Left colon (tissue), 2 donors: Measurements from ENCODE around the gene GGPS1. TPM values are rescaled to one million over a fixed set of nuclear protein-coding genes. Genes with fewer than 3 reads are reported as not detected.
"Not testable (repeated sequence)": the region's sequence is repeated elsewhere in the genome, so short reads cannot be mapped to it uniquely, and the experiment has no call there.

Experiments used
- ATAC-seq: fragments of 200-7000 bp; cut with Tn5 transposase; one replicate; pipeline ENCODE4 v1.9.1; 2020; ENCODE audit warnings: mild to moderate bottlenecking, moderate library complexity
- DNase-seq, 2 donors: peaks; one replicate each; pipeline ENCODE4 v3.0.0-alpha.2; 2020
- intact Hi-C, 2 donors: fragments of 100-400 bp; cut with DNase I in 1 of 2; cut with micrococcal nuclease in 1 of 2; formaldehyde crosslinking; loops; one replicate each; pipeline versions ENCODE4 v1.11.2 to v1.14.0; 2022; cut with DNase I, micrococcal nuclease
- total RNA-seq, 2 donors: library from RNA; stranded (reverse); fragmentation: NEBNext Ultra II Directional; extraction: Animal tissue kit (Norgen Biotek cat#: 25700); gene quantifications; one replicate each; pipeline ENCODE4 v1.2.1, GENCODE V29; 2021
- donor health status: DM: no; HTN: no; CAD: no.
- donor health status: DM: yes; HTN: yes; CAD: no.

Gene GGPS1
- total RNA-seq, 2 donors from 2014 or later: 29.9 to 30.9 TPM

- peak in 1 of 2 donors; percentile 86 for DNase-seq
- ATAC-seq: peak; percentile 25
- intact Hi-C loops: no loop called here
These were observed 655 bp upstream of the GGPS1 start, which contains the start of gene ARID4B for GRCh38 chr1:235327559-235328270. TSS of gene ARID4B (minus strand) at chr1:235328179. CDS start at chr1:235326919, 1,260 bp downstream.

DNA sequence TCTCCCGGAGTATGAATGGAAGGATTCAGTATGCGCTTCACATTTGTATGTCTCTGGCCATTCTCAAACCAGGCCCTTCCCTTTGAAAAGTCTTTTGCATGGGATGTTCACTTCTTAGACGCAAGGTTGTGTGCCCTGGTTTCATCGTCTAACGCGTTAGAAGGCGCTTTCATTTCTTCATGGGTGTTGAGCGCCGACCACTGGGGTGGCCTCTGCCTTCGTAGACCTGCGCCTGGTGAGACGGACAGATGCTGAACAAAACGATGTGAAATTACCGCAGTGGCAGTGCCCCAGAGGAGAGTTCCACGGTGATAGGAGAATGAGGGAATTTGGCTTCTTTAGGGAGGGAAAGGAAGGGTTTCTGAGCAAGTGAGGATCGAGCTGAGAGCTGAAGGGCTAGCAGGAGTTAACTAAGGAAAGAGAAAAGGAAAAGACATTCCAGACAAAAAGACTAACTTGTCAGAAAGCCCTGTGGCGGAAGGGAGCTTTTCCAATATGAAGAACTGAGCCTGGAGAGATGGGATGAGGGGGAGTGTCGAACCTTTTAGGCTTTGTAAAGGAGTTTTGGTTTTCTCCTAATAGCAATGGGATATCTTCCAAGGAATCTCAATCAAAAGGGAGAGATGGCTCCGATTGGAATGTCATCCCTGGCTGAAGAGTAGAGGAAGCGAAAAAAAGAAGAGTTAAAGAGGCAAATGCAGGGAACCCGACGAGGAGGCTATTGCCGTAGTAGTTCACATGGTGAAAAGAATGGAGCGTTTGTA is 951 bp downstream of the GGPS1 start:
- ATAC-seq: peak; percentile 11
- intact Hi-C loops: no loop called here
- peak; percentile 32 to 43 for DNase-seq

DNA sequence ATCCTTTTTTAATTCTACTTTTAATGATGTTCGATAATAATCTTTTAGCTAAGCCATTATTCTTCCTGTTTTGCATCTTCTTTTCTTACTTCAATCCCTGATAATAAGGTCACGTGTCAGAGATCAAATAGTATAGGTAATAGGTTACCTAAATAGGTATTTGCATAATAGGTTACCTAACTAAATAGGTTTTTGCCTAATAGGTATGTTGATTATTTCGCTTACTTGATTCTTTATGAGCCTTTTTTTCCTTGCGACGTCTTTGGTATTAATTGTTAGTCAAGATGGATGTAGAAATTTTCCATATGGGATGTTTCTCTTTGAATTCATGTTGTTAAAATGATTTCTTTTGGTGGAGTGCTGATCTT is 2.5 kb downstream of the GGPS1 start:
- intact Hi-C loops: no loop called here
- DNase-seq: no peak
- ATAC-seq: no peak

DNA sequence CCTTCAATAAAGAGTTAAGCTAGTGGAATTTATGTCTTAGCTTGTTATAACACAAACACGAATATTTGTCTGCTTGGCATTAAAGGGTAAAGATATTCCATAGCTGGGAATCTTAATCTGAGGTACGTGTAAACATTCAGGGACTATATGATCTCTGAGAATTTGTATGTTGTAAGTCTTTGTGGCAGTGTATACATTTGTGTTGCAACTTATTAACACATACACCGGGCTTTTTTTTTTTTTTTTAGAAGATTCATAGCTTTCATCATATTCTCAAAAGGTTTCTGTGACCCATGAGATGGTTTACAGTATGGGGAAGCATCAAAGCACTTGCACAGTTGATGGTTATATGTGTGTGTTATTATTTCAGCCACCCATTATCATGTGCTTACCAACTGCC is 3.0 kb downstream of the GGPS1 start:
- intact Hi-C loops: no loop called here
- no peak for ATAC-seq
- no peak for DNase-seq

DNA sequence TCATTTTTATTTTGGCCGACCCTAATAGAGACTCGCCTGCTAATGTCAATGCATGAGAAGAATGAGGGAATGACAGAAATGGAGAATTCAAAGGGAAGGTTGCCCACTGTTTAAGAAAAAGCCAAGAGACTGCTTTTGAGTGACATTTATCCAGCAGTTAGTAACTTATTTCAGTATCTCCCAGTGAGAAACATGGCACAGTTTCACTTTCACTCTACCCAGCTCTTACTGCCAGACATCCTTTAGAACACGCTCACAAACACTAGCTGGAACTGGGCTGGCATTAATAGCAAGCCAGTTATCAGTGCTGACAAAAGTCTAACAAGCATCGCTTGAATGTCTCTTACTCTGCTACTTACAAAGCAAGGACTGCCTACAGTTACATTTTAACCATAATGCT is 8.5 kb downstream of the GGPS1 start:
- no peak for DNase-seq
- intact Hi-C loops: no loop called here
- ATAC-seq: no peak

DNA sequence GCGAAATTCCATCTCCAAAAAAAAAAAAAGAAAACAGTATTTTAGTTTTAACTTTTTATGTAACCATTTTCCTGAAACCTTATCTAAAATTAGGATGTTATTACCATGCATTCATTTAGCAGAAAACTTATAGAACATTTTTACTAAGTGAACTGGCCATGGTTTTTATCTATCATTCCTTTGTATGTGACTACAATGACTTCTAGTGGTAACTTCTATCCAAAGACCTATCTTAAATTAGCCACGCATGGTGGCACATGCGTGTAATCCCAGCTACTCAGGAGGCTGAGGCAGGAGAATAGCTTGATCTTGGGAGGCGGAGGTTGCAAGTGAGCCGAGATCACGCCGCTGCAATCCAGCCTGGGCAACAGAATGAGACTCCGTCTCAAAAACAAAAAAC is 11.4 kb downstream of the GGPS1 start:
- intact Hi-C loops: no loop called here
- ATAC-seq (no peak), DNase-seq (no peak)

- intact Hi-C loops: no loop called here
- DNase-seq: no peak
- no peak for ATAC-seq
These were observed 13.0 kb downstream of the GGPS1 start for GRCh38 chr1:235341334-235341733.

- ATAC-seq (no peak), DNase-seq (no peak)
- intact Hi-C loops: no loop called here
These were observed 13.7 kb downstream of the GGPS1 start for GRCh38 chr1:235342039-235342438.

- DNase-seq (no peak), ATAC-seq (no peak)
- intact Hi-C loops: no loop called here
These were observed 14.1 kb downstream of the GGPS1 start for GRCh38 chr1:235342471-235342870.

DNA sequence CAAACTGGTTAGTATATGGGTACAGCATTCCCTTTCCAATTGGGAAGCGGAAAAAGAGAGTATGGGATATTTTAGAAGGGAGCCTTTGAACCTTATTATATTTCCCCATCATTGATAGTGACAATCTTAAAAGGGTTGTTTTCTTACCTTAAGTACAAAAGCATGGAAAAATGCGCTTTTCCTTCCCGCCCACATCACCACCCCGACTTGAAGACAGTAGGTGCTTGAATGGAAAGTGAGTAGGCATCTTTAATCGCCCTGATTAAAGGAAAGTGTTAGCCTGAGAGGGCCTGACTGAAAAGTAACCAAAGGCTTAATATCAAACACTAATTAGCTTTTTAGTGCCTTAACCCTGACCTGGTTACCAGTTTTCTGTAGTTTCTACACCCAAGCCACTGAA is 15.4 kb downstream of the GGPS1 start:
- DNase-seq (no peak), ATAC-seq (no peak)
- intact Hi-C loops: no loop called here

- intact Hi-C loops: no loop called here
- ATAC-seq: no peak
These were observed 23.1 kb downstream of the GGPS1 start for GRCh38 chr1:235351441-235351840.

GRCh38 chr1:235351898-235352297 is 23.5 kb downstream of the GGPS1 start:
- intact Hi-C loops: no loop called here
- ATAC-seq (no peak), DNase-seq (no peak)

More at GRCh38 chr1:235351441-235351840, 23.1 kb downstream of the GGPS1 start:
- no peak for DNase-seq

GRCh38 chr1:235357485-235358373 is 29.4 kb downstream of the GGPS1 start:
- peak; percentile 94 for ATAC-seq
- intact Hi-C loops: no loop called here
- DNase-seq: no peak

- intact Hi-C loops: no loop called here
- DNase-seq (no peak), ATAC-seq (no peak)
These were observed 30.5 kb downstream of the GGPS1 start for GRCh38 chr1:235358899-235359298.

- ATAC-seq, intact Hi-C loops, DNase-seq: not testable (repeated sequence)
These were observed 35.8 kb downstream of the GGPS1 start for GRCh38 chr1:235364189-235364588.

- DNase-seq (no peak), ATAC-seq (no peak)
- intact Hi-C loops: no loop called here
These were observed 37.9 kb downstream of the GGPS1 start for GRCh38 chr1:235366286-235366685.

- DNase-seq (peak; percentile 97 to 98), ATAC-seq (peak; percentile 99)
- intact Hi-C loops: no loop called here
These were observed 38.9 kb downstream of the GGPS1 start, which contains the start of gene TBCE for GRCh38 chr1:235367000-235367908. TSS of gene TBCE (plus strand) at chr1:235367427. CDS start at chr1:235380050, 12,623 bp downstream.

DNA sequence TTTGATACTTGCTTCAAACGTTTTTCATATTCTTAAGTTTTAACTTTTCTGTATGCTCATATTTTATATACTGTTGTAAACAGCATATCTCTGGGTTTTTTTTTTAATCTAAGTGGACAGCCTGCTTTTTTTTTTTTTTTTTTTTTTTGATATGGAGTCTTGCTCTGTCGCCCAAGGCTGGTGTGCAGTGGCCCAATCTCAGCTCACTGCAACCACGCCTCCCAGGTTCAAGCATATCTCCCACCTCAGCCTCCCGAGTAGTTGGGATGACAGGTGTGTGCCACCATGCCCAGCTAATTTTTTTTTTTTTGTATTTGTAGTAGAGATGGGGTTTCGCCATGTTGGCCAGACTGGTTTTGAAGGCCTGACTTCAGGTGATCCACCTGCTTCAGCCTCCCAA is 40.1 kb downstream of the GGPS1 start:
- DNase-seq (no peak), ATAC-seq (no peak)
- intact Hi-C loops: no loop called here
